ENCODE measurements around the gene ABHD2. TPM values are rescaled to one million over a fixed set of nuclear protein-coding genes. Genes with fewer than 3 reads are reported as not detected.
"Not testable (repeated sequence)": the region's sequence is repeated elsewhere in the genome, so short reads cannot be mapped to it uniquely, and the experiment has no call there.

Gene ABHD2
- total RNA-seq, 1 donor from 2014 or later, result 68.2 TPM

DNA sequence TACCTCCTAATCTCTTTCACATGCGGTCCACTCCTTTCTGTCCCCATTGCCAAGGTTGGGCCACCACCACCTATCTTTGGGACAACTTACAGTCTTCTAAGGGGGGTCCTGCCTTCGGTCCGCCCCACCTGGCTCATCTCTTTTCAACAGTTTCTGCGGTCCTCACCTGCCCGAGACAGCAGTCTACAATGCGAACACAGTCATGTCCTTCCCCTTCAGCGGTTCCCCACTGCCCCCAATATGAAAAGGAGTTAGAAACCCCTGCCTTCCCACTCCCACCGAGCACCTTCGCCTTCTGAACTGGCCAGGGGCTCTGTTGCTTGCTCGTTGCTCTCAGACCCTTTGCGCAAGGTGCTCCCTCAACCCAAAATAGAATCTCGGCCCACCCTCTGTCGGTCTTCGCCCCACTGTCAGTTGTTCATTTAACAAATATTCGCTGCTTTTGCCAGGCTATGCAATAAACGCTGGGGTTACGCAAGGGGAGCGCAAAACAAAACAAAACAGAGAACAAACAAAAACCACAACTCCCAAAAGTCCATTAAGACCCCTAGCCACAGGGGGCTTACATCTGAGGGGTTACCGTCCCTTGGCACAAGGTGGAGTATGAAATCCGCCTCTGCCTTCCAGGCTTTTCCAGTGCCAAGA lies 154.9 kb downstream of the ABHD2 start:
- Histone ChIP-seq H3K36me3 (no peaks in the 10 kb centered on the region), H3K4me3 (peak overlapping the region; percentile 89), H3K9me3 (replicated peaks) (peaks cover 4% of the 10 kb centered on the region), H3K27me3 (ENCODE audit: low read depth) (no peaks in the 10 kb centered on the region), H3K4me1 (peaks cover 22% of the 10 kb centered on the region), H3K27ac (replicated peaks) (peak overlapping the region; percentile 54)
- intact Hi-C loops (cut with micrococcal nuclease), result no loop called here
- TF ChIP-seq, protein P1, sequence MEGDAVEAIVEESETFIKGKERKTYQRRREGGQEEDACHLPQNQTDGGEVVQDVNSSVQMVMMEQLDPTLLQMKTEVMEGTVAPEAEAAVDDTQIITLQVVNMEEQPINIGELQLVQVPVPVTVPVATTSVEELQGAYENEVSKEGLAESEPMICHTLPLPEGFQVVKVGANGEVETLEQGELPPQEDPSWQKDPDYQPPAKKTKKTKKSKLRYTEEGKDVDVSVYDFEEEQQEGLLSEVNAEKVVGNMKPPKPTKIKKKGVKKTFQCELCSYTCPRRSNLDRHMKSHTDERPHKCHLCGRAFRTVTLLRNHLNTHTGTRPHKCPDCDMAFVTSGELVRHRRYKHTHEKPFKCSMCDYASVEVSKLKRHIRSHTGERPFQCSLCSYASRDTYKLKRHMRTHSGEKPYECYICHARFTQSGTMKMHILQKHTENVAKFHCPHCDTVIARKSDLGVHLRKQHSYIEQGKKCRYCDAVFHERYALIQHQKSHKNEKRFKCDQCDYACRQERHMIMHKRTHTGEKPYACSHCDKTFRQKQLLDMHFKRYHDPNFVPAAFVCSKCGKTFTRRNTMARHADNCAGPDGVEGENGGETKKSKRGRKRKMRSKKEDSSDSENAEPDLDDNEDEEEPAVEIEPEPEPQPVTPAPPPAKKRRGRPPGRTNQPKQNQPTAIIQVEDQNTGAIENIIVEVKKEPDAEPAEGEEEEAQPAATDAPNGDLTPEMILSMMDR (IDR thresholded peaks at IDR 0.05; ENCODE audit: borderline replicate concordance), result no peak
- no peak for DNase-seq

DNA sequence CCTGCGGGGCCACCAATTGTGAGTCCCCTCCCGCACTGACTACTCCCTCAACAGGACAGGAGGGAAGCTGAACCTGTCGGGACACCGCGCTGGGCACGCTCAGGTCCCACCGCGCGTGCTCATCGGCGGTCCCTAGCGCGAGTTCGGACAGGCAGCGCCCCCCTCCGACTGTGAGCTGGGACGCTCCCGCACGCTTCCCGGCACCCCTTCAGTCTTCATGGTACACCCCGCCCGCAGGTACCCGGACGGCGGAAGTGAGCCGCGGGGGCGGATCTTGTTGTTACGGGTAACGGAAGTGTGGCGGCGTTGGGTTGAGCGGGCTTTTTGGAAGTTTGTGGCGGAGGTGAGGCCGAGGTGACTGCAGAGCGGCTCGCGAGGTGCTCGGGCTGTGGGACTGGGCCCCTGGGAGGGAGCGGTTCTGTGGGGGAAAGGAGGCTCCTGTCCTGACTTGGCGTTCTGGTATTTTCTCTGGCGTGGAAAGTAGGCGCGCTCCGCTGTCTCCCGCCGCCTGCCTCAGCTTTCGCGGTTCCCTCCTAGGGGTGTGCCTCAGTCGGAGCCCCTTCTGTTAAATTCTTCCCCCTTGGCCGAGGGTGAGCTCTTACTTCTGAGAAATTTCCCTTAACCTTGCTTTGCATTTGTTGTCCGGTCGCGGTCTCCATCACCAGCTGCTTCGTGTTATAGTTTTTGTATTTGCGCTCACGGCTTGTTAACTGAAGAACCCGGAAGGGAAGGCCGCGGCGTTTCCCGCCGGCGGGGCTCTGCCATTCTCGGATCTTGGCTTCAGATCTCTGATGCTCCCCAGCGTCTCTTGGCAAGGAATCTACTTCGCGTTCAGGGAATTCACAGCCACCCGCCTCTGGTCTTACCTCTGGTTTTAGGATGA lies 155.7 kb downstream of the ABHD2 start, which contains the start of gene FANCI:
TSS of gene FANCI (plus strand) at position 289 of the 883 bp plus-strand sequence. CDS start 3,669 bp downstream, outside the sequence.
- Histone ChIP-seq H3K4me3 (peak within 1 kb of the TSS; percentile 89), H3K27me3 (ENCODE audit: low read depth) (no peaks in the 10 kb centered on the region), H3K4me1 (peaks cover 22% of the 10 kb centered on the region), H3K9me3 (replicated peaks) (peaks cover 4% of the 10 kb centered on the region), H3K27ac (replicated peaks) (peak within 1 kb of the TSS; percentile 54), H3K36me3 (no peaks in the 10 kb centered on the region)
- TF ChIP-seq, protein P1 (IDR thresholded peaks at IDR 0.05; ENCODE audit: borderline replicate concordance), result peak; percentile 51
- peak; percentile 96 for DNase-seq
- intact Hi-C loops (cut with micrococcal nuclease), result no loop called here

DNA sequence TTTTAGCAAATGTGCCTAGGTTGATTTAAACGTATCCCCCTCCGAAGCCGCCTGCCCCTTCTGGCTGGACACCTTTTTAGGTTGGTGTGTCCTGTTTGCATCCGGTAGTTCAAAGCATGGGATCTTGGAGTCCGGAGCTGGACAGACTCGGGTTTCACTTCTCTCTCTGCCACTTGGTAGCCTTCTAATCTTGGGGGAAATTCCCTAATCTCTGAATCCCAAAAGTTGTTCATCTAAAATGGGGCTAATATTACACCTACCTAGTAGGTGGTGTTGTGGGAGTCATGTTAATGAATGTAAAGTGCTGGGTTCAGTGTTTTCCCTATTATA lies 156.3 kb downstream of the ABHD2 start:
- intact Hi-C loops (cut with micrococcal nuclease), result no loop called here
- TF ChIP-seq, protein P1 (IDR thresholded peaks at IDR 0.05; ENCODE audit: borderline replicate concordance), result no peak

DNA sequence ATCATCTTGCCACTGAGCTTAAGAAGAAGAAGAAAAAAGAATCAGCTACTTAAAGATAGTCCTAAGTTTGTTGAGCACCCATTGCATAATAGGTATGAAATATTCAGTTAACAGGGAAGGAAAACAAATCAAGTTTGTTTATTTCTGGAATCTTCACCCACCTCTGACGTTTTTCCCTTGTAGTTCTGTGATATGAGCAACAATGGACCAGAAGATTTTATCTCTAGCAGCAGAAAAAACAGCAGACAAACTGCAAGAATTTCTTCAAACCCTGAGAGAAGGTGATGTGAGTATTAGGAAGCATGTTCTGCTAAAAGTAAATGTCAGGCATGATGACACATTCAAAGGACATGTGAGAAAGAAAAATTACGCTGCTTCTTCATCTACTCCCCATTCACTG lies 159.2 kb downstream of the ABHD2 start:
- TF ChIP-seq, protein P1 (IDR thresholded peaks at IDR 0.05; ENCODE audit: borderline replicate concordance), result no peak
- no peak for DNase-seq
- Histone ChIP-seq H3K4me3 (no peak overlapping the region), H3K27ac (replicated peaks) (no peak overlapping the region), H3K9me3 (replicated peaks) (no peaks in the 10 kb centered on the region), H3K4me1 (peaks cover 22% of the 10 kb centered on the region), H3K27me3 (ENCODE audit: low read depth) (no peaks in the 10 kb centered on the region), H3K36me3 (no peaks in the 10 kb centered on the region)
- intact Hi-C loops (cut with micrococcal nuclease), result no loop called here

More for the DNA sequence above, 156.3 kb downstream of the ABHD2 start:
- H3K4me1 ChIP-seq, result peaks cover 22% of the 10 kb centered on the region
- H3K27ac ChIP-seq (replicated peaks), result no peak overlapping the region
- H3K36me3 ChIP-seq, result no peaks in the 10 kb centered on the region
- no peak for DNase-seq
- peaks cover 3% of the 10 kb centered on the region for H3K9me3 ChIP-seq (replicated peaks)
- peak overlapping the region; percentile 89 for H3K4me3 ChIP-seq
- no peaks in the 10 kb centered on the region for H3K27me3 ChIP-seq (ENCODE audit: low read depth)

DNA sequence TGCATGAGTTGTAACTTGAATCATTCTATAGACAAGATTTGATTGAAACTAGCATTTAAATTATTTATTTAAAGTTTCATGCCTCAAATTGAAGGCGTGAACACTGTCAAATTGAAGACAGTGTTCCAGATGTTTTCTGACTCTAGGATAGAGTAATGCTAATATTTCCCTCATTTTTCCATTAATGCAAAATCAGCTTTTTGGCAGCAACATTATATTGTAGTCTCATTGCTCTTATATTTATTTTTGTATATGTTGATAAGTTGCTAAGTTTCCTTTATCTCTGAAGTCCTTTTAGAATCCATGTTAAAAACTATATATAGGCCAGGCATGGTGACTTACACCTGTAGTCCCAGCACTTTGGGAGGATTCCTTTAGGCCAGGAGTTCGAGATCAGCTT lies 160.3 kb downstream of the ABHD2 start:
- DNase-seq, result no peak
- Histone ChIP-seq H3K27ac (replicated peaks) (no peak overlapping the region), H3K9me3 (replicated peaks) (no peaks in the 10 kb centered on the region), H3K36me3 (no peaks in the 10 kb centered on the region), H3K4me1 (peaks cover 14% of the 10 kb centered on the region), H3K4me3 (no peak overlapping the region), H3K27me3 (ENCODE audit: low read depth) (no peaks in the 10 kb centered on the region)
- TF ChIP-seq, protein P1 (IDR thresholded peaks at IDR 0.05; ENCODE audit: borderline replicate concordance), result no peak
- intact Hi-C loops (cut with micrococcal nuclease), result no loop called here

DNA sequence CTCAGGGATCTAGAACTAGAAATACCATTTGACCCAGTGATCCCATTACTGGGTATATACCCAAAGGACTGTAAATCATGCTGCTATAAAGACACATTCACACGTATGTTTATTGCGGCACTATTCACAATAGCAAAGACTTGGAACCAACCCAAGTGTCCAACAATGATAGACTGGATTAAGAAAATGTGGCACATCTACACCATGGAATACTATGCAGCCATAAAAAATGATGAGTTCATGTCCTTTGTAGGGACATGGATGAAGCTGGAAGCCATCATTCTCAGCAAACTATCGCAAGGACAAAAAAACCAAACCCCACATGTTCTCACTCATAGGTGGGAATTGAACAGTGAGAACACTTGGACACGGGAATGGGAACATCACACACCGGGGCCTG lies 161.9 kb downstream of the ABHD2 start:
- H3K9me3 ChIP-seq (replicated peaks); H3K27me3 ChIP-seq (ENCODE audit: low read depth); H3K27ac ChIP-seq (replicated peaks); H3K36me3 ChIP-seq; H3K4me3 ChIP-seq; intact Hi-C loops (cut with micrococcal nuclease); H3K4me1 ChIP-seq; DNase-seq: not testable (repeated sequence)

Data from left ventricle myocardium inferior (tissue), 1 donor.